Tibial artery (tissue), 4 donors: ENCODE measurements around the gene ASPSCR1.

Source experiments
- DNase-seq, 2 donors: peaks; one replicate each; pipeline ENCODE4 v3.0.0-alpha.2; 2019
- H3K27ac ChIP-seq, 2 donors: fragments of 200-600 bp; sonication (generic) in 1 of 2; 1 replicate in 1 of 2; 2 replicates in 1 of 2; pipeline ENCODE4 v1.5.1; 2018 to 2019; ENCODE audit warnings: mild to moderate bottlenecking in 1 of 2
- H3K27me3 ChIP-seq, 2 donors: fragments of 200-600 bp; sonication (generic) in 1 of 2; one replicate each; pipeline versions ENCODE4 v1.5.1 to v1.6.0; 2016 to 2019
- H3K36me3 ChIP-seq, 3 donors: fragments of 200-600 bp; sonication (generic) in 2 of 3; one replicate each; pipeline ENCODE4 v1.5.1; 2016 to 2019; ENCODE audit warnings: mild to moderate bottlenecking in 2 of 3
- H3K4me1 ChIP-seq, 4 donors: fragments of 200-600 bp; sonication (generic) in 2 of 4; 1 replicate in 3 of 4; 2 replicates in 1 of 4; pipeline ENCODE4 v1.5.1; 2016 to 2019
- H3K4me3 ChIP-seq, 2 donors: fragments of 200-600 bp; sonication (generic) in 1 of 2; 1 replicate in 1 of 2; 2 replicates in 1 of 2; pipeline ENCODE4 v1.5.1; 2018 to 2019; ENCODE audit warnings: mild to moderate bottlenecking in 2 of 2
- H3K9me3 ChIP-seq, 3 donors: fragments of 200-600 bp; sonication (generic) in 1 of 3; one replicate each; pipeline ENCODE4 v1.5.1; 2016 to 2019
- CTCF ChIP-seq, 2 experiments: fragments of 200-600 bp in 1 of 2; fragments of 450-650 bp in 1 of 2; IDR thresholded peaks; one replicate each; pipeline ENCODE4 v1.5.1; 2017 to 2019; ENCODE audit warnings: antibody characterized with exemption in 2 of 2, mild to moderate bottlenecking in 1 of 2, moderate library complexity in 1 of 2
- intact Hi-C: fragments of 100-400 bp; cut with DNase I; formaldehyde crosslinking; loops from one replicate; pipeline ENCODE4 v1.15.0; 2023; ENCODE audit warnings: low total_unique reads

The ASPSCR1 gene

GRCh38 chr17:82047379-82047778 is 70.0 kb downstream of the ASPSCR1 start:
- intact Hi-C loops = no loop called here
- Histone ChIP-seq H3K4me3 (no peak overlapping the region), H3K36me3 (peaks cover 15 to 39% (median 34%) of the 10 kb centered on the region in 3 donors), H3K27ac (no peak overlapping the region), H3K9me3 (no peaks in the 10 kb centered on the region), H3K27me3 (no peaks in the 10 kb centered on the region), H3K4me1 (peaks cover 2 to 23% (median 15%) of the 10 kb centered on the region in 4 donors)
- DNase-seq = no peak
- TF ChIP-seq CTCF (IDR thresholded peaks at IDR 0.05) = no peak

GRCh38 chr17:82047914-82048570 is 70.6 kb downstream of the ASPSCR1 start:
- DNase-seq = no peak
- Histone ChIP-seq H3K4me3 (no peak overlapping the region), H3K9me3 (no peaks in the 10 kb centered on the region), H3K4me1 (peaks cover 6 to 30% (median 21%) of the 10 kb centered on the region in 4 donors), H3K27me3 (no peaks in the 10 kb centered on the region), H3K27ac (no peak overlapping the region), H3K36me3 (peaks cover 15 to 39% (median 34%) of the 10 kb centered on the region in 3 donors)
- no peak for TF ChIP-seq CTCF (IDR thresholded peaks at IDR 0.05)
- intact Hi-C loops = no loop called here

GRCh38 chr17:82048571-82048971 is 71.1 kb downstream of the ASPSCR1 start:
- intact Hi-C loops = no loop called here
- peaks cover 15 to 44% (median 34%) of the 10 kb centered on the region in 3 donors for H3K36me3 ChIP-seq
- TF ChIP-seq CTCF (IDR thresholded peaks at IDR 0.05) = no peak
- H3K27me3 ChIP-seq = no peaks in the 10 kb centered on the region
- H3K27ac ChIP-seq = no peak overlapping the region
- peaks cover 6 to 35% (median 26%) of the 10 kb centered on the region in 4 donors for H3K4me1 ChIP-seq
- no peak overlapping the region for H3K4me3 ChIP-seq
- no peaks in the 10 kb centered on the region for H3K9me3 ChIP-seq
- DNase-seq = no peak

- no peaks in the 10 kb centered on the region for H3K9me3 ChIP-seq
- no peak overlapping the region for H3K27ac ChIP-seq
- no peak for TF ChIP-seq CTCF (IDR thresholded peaks at IDR 0.05)
- intact Hi-C loops = no loop called here
- H3K36me3 ChIP-seq = peaks cover 18 to 50% (median 35%) of the 10 kb centered on the region in 3 donors
- DNase-seq = no peak
- no peak overlapping the region for H3K4me3 ChIP-seq
- H3K4me1 ChIP-seq = peaks cover 6 to 40% (median 30%) of the 10 kb centered on the region in 4 donors
- no peaks in the 10 kb centered on the region for H3K27me3 ChIP-seq
Observed at GRCh38 chr17:82049106-82049505, 71.7 kb downstream of the ASPSCR1 start.

GRCh38 chr17:82049521-82049971 is 72.1 kb downstream of the ASPSCR1 start:
- H3K36me3 ChIP-seq = peaks cover 22 to 54% (median 39%) of the 10 kb centered on the region in 3 donors
- intact Hi-C loops = no loop called here
- no peak overlapping the region for H3K4me3 ChIP-seq
- no peak overlapping the region for H3K27ac ChIP-seq
- H3K4me1 ChIP-seq = peaks cover 6 to 43% (median 30%) of the 10 kb centered on the region in 4 donors
- no peak for TF ChIP-seq CTCF (IDR thresholded peaks at IDR 0.05)
- DNase-seq = no peak
- no peaks in the 10 kb centered on the region for H3K27me3 ChIP-seq
- no peaks in the 10 kb centered on the region for H3K9me3 ChIP-seq
